Activated naive CD4-positive, alpha-beta T cell treated with anti-CD3 and anti-CD28 coated beads, Interleukin-2, amount 10 ng/mL, durations not matched to agents 7 days and 5 days (primary cell): ENCODE results near the gene RBM20.
"Not testable (repeated sequence)": the region's sequence is repeated elsewhere in the genome, so short reads cannot be mapped to it uniquely, and the experiment has no call there.

Source experiments
- CTCF ChIA-PET: fragments of 350-600 bp; sonication (Branson Sonifier 250); formaldehyde crosslinking; loops from one replicate; lab custom pipeline; 2021; ENCODE audit warnings: antibody characterized with exemption; lab: Charles Lee
- DNase-seq: peaks from one replicate; pipeline ENCODE4 v3.0.0-alpha.2; 2020
- H3K27ac Mint-ChIP-seq: one replicate; pipeline ENCODE4 v1.8.0; 2021; ENCODE audit warnings: mild to moderate bottlenecking, moderate library complexity, mixed read lengths
- H3K27me3 Mint-ChIP-seq: one replicate; pipeline ENCODE4 v1.8.0; 2021; ENCODE audit warnings: mild to moderate bottlenecking, mixed read lengths
- H3K36me3 Mint-ChIP-seq: one replicate; pipeline ENCODE4 v1.8.0; 2021; ENCODE audit warnings: mixed read lengths
- H3K4me1 Mint-ChIP-seq: one replicate; pipeline ENCODE4 v1.8.0; 2021; ENCODE audit warnings: mixed read lengths
- H3K4me3 Mint-ChIP-seq: one replicate; pipeline ENCODE4 v1.8.0; 2021; ENCODE audit warnings: mild to moderate bottlenecking, moderate library complexity, mixed read lengths
- H3K9me3 Mint-ChIP-seq: one replicate; pipeline ENCODE4 v1.8.0; 2021; ENCODE audit warnings: mixed read lengths

Gene RBM20

DNA sequence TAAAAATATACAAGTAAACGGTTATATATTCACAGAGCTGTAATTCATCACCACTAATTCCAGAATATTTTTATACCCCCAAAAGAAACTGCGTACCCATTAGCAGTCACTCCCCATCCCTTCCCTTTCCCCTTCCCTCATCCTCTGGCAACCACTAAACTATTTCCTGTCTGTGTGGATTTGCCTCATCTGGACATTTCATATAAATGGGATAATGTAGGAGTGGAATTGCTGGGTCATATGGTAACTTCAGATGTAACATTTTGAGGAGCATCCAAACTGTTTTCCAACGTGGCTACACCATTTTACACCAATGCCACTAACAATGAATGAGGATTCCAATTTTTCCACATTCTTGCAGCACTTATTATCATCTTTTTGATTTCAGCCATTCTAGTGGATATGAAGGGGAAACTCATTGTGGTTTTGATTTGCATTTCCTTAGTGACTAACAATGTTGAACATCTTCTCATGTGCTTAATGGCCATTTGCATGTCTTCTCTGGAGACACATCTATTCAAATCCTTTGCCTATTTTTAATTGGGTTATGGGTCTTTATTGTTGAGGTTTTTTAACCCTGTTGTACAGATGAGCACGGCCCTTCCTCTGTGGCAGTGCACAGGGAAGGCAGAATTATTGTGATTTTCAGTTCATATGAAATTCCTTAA lies 79.2 kb downstream of the RBM20 start:
- no peak overlapping the region for H3K4me3 Mint-ChIP-seq
- CTCF ChIA-PET, result no interaction called here
- no peak overlapping the region for H3K27ac Mint-ChIP-seq

GRCh38 chr10:110724116-110724921 lies 80.2 kb downstream of the RBM20 start:
- DNase-seq, result no peak
- H3K27ac Mint-ChIP-seq, result no peak overlapping the region
- CTCF ChIA-PET, result no interaction called here
- peaks cover 31% of the 10 kb centered on the region for H3K4me1 Mint-ChIP-seq
- peaks cover 8% of the 10 kb centered on the region for H3K27me3 Mint-ChIP-seq
- H3K36me3 Mint-ChIP-seq, result no peaks in the 10 kb centered on the region
- H3K4me3 Mint-ChIP-seq, result no peak overlapping the region
- no peaks in the 10 kb centered on the region for H3K9me3 Mint-ChIP-seq

More for the DNA sequence above, 79.2 kb downstream of the RBM20 start:
- no peaks in the 10 kb centered on the region for H3K36me3 Mint-ChIP-seq
- H3K4me1 Mint-ChIP-seq, result peaks cover 31% of the 10 kb centered on the region
- no peaks in the 10 kb centered on the region for H3K9me3 Mint-ChIP-seq
- H3K27me3 Mint-ChIP-seq, result peaks cover 8% of the 10 kb centered on the region
- DNase-seq, result no peak

- Mint-ChIP-seq H3K36me3 (no peaks in the 10 kb centered on the region), H3K27me3 (peaks cover 8% of the 10 kb centered on the region), H3K4me3 (no peak overlapping the region), H3K9me3 (no peaks in the 10 kb centered on the region), H3K27ac (no peak overlapping the region), H3K4me1 (peaks cover 31% of the 10 kb centered on the region)
- CTCF ChIA-PET, result no interaction called here
- no peak for DNase-seq
These were observed 80.8 kb downstream of the RBM20 start for GRCh38 chr10:110724937-110725336.

DNA sequence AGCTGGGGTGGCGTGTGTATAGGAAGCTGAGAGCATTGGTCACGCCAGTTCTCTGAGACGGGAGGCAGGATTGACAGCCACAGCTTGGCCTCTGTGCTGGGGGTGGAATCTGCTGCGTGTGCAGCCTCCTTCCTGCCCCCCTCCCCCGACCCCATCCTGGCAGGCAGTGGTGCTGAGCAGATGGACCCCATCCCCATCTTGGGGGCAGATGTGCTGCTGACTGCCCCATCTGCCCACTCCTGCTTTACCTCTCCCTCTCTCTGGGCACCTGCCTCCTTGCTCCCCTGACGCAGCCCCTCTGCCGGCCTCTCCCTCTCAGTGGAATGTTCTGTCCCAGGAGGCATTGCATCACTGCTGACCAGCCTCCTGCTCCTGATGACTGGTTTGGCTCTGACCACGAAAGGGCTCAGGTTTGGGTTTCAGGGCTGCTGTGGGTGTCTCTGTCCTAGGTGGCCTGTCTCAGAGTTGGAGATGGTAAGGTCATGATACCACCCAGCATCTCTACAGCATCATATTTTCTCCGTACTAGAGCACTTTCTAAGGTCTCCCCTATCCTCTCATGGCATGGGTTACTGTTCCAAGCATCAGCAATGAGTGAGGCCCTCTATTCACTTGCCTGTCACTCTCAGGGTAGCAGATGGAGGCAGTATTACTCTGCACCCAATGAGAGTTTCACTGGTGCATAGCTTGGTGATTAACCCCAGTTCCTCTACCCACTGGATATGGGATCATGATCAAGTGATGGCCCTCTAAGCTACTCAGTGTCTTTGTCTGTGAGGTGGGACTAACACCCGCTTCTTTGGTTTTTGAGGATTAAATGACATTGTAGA lies 81.9 kb downstream of the RBM20 start:
- no peak overlapping the region for H3K4me3 Mint-ChIP-seq
- H3K27ac Mint-ChIP-seq, result no peak overlapping the region
- H3K9me3 Mint-ChIP-seq, result no peaks in the 10 kb centered on the region
- CTCF ChIA-PET, result interaction anchor here (0.5 to 0.9 kb wide), 2 partner anchors 165 to 492 kb away, joined by 3 read pairs; no protein-coding TSS in a partner anchor
- DNase-seq, result no peak
- H3K36me3 Mint-ChIP-seq, result no peaks in the 10 kb centered on the region
- H3K4me1 Mint-ChIP-seq, result peaks cover 31% of the 10 kb centered on the region
- H3K27me3 Mint-ChIP-seq, result peaks cover 9% of the 10 kb centered on the region

DNA sequence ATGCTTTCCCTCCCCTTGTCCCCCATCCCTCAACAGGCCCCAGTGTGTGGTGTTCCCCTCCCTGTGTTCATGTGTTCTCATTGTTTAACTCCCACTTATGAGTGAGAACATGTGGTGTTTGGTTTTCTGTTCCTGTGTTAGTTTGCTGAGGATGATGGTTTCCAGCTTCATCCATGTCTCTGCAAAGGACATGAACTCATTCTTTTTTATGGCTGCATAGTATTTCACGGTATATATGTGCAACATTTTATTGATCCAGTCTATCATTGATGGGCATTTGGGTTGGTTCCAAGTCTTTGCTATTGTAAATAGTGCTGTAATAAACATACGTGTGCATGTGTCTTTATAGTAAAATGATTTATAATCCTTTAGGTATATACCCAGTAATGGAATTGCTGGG lies 83.6 kb downstream of the RBM20 start:
- H3K4me3 Mint-ChIP-seq, H3K9me3 Mint-ChIP-seq, H3K27ac Mint-ChIP-seq, CTCF ChIA-PET, H3K36me3 Mint-ChIP-seq, DNase-seq: not testable (repeated sequence)
- peaks cover 24% of the 10 kb centered on the region for H3K27me3 Mint-ChIP-seq
- H3K4me1 Mint-ChIP-seq, result peaks cover 31% of the 10 kb centered on the region

DNA sequence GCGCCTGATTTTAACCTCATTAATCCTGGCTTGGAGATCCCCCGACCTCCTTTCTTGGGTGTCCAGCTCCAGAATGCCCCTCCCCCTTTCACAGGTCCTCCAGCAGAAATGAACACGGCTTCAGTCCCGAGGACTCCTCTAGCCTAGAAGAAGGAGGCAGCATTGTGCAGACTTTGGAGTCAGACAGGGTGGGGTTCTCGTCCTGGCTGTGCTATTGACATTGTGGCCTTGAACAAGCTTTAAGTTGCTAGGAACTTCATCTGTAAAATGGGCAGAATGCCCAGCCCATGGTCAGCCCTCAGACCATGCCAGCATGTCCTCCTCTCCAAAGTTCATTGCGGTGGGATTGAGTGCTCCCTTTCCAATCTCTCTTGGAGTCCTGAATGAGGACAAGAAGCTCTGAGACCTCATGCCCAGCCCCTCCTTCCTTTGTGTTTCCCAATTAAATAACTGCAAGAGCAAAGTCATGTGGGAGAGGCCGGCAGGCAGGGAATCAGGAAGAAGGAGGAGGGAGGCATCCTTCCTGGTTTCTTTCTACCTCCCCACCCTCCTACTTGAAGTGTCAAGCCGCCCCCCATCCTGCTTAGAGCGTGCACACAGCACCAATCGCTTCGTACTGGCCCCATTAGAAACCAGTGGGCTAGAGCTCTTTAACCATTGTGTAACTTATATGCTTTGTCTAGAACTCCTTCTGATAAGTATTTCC lies 86.4 kb downstream of the RBM20 start:
- H3K9me3 Mint-ChIP-seq, result no peaks in the 10 kb centered on the region
- no peak overlapping the region for H3K4me3 Mint-ChIP-seq
- peaks cover 13% of the 10 kb centered on the region for H3K4me1 Mint-ChIP-seq
- no peaks in the 10 kb centered on the region for H3K36me3 Mint-ChIP-seq
- no peak overlapping the region for H3K27ac Mint-ChIP-seq
- H3K27me3 Mint-ChIP-seq, result peaks cover 42% of the 10 kb centered on the region
- CTCF ChIA-PET, result interaction anchor here (1.8 kb wide), 1 partner anchor 59 kb away, joined by 4 read pairs; no protein-coding TSS in a partner anchor
- DNase-seq, result no peak

- peaks cover 6% of the 10 kb centered on the region for H3K4me1 Mint-ChIP-seq
- CTCF ChIA-PET, result interaction anchor here (0.6 to 1.0 kb wide), 2 partner anchors 150 to 342 kb away, joined by 3 read pairs; no protein-coding TSS in a partner anchor
- no peak overlapping the region for H3K4me3 Mint-ChIP-seq
- no peak overlapping the region for H3K27ac Mint-ChIP-seq
- H3K9me3 Mint-ChIP-seq, result no peaks in the 10 kb centered on the region
- peaks cover 42% of the 10 kb centered on the region for H3K27me3 Mint-ChIP-seq
- no peaks in the 10 kb centered on the region for H3K36me3 Mint-ChIP-seq
- no peak for DNase-seq
These were observed 89.2 kb downstream of the RBM20 start for GRCh38 chr10:110733218-110733952.

DNA sequence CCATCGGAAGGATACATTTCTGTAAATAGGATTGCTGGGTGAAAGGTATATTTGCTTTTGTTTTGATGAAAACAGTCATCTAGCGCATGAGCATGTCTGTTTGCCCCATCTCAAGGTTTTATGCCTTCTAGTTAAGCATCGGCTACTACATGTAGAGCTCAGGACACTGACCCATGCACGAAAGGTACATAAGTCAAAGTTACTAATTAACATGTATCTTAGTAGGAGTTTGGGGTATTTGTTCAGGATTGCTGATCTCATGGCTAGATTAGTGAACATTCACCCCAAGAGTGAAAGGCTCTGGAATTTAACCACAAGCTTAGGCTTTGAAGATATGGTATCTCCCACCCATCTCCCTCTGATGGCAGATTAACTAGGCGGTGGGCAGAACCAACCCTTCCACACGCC lies 91.5 kb downstream of the RBM20 start:
- CTCF ChIA-PET, result no interaction called here
- Mint-ChIP-seq H3K9me3 (no peaks in the 10 kb centered on the region), H3K36me3 (no peaks in the 10 kb centered on the region), H3K4me1 (peaks cover 24% of the 10 kb centered on the region), H3K27me3 (peaks cover 37% of the 10 kb centered on the region), H3K4me3 (no peak overlapping the region), H3K27ac (no peak overlapping the region)
- DNase-seq, result no peak

GRCh38 chr10:110737886-110738634 lies 93.9 kb downstream of the RBM20 start:
- Mint-ChIP-seq H3K36me3 (no peaks in the 10 kb centered on the region), H3K27ac (no peak overlapping the region), H3K4me3 (no peak overlapping the region), H3K9me3 (no peaks in the 10 kb centered on the region), H3K27me3 (peaks cover 20% of the 10 kb centered on the region), H3K4me1 (peaks cover 47% of the 10 kb centered on the region)
- CTCF ChIA-PET, result no interaction called here
- no peak for DNase-seq

- no peak overlapping the region for H3K4me3 Mint-ChIP-seq
- CTCF ChIA-PET, result interaction anchor here (1.8 kb wide), 1 partner anchor 157 kb away, joined by 3 read pairs; no protein-coding TSS in a partner anchor
- H3K27ac Mint-ChIP-seq, result no peak overlapping the region
- peaks cover 53% of the 10 kb centered on the region for H3K4me1 Mint-ChIP-seq
- H3K27me3 Mint-ChIP-seq, result peaks cover 6% of the 10 kb centered on the region
- DNase-seq, result peak; percentile 39
- no peaks in the 10 kb centered on the region for H3K9me3 Mint-ChIP-seq
- no peaks in the 10 kb centered on the region for H3K36me3 Mint-ChIP-seq
These were observed 95.7 kb downstream of the RBM20 start for GRCh38 chr10:110739811-110740271.

DNA sequence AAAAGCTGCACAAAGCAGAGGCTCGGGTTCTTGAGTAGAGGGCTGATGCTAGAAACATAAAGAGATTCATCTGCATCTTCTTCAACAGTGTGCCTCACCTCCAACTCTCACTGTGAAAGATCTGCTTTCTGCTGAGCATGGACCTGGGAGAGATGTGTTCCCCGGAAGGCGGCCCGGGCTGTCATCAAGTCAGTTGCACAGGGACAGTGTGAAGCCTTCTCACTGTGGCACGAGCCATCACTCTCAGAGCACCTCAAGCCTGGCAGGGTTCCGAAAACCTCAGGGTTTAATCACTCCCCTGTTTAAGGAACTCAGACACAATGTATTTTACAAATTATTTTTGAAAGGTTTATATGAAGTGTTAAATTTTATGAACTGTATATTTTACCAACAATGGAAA lies 98.7 kb downstream of the RBM20 start:
- no peaks in the 10 kb centered on the region for H3K9me3 Mint-ChIP-seq
- no peak for DNase-seq
- H3K4me1 Mint-ChIP-seq, result peaks cover 71% of the 10 kb centered on the region
- H3K27ac Mint-ChIP-seq, result no peak overlapping the region
- no peaks in the 10 kb centered on the region for H3K36me3 Mint-ChIP-seq
- peaks cover 4% of the 10 kb centered on the region for H3K27me3 Mint-ChIP-seq
- CTCF ChIA-PET, result interaction anchor here (0.8 to 4.8 kb wide), 8 partner anchors 40 to 464 kb away, joined by 3 to 52 read pairs (median 3); no protein-coding TSS in a partner anchor
- peak overlapping the region; percentile 54 for H3K4me3 Mint-ChIP-seq

DNA sequence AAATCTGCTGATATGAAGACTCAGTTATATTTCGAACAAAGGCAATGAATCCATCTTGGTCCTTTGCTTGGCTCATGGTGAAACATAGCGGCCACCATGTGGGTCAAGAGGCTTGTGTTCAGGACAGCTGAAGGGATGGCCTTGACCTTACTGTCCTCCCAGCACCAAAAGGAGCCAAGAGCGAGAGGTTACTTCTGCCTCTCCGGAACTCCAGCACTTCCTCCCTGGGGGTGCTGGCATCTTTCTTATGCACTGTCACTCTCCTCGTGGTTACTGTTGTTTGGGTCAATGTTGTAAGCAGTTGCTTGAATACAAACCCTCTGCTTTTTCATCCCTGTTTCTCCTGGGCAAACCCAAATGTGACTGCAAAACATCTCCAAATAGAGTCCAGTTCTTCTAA lies 100.6 kb downstream of the RBM20 start:
- no peak for DNase-seq
- Mint-ChIP-seq H3K4me3 (no peak overlapping the region), H3K36me3 (peaks cover 7% of the 10 kb centered on the region), H3K4me1 (peaks cover 70% of the 10 kb centered on the region), H3K27ac (no peak overlapping the region), H3K9me3 (peaks cover 7% of the 10 kb centered on the region), H3K27me3 (peaks cover 4% of the 10 kb centered on the region)
- CTCF ChIA-PET, result interaction anchor here (1.0 to 4.8 kb wide), 5 partner anchors 58 to 158 kb away, joined by 3 to 52 read pairs (median 6); no protein-coding TSS in a partner anchor
